GM19035 (cell line): ENCODE data around the gene SH3GL1.
"Not testable (repeated sequence)": the region's sequence is repeated elsewhere in the genome, so short reads cannot be mapped to it uniquely, and the experiment has no call there.

Experiments used
- ATAC-seq: cut with Tn5 transposase; IDR thresholded peaks from one replicate; pipeline ENCODE4 v1.9.1; 2021; ENCODE audit not compliant: unreplicated experiment

SH3GL1 gene

GRCh38 chr19:4363571-4364304 lies 36.6 kb downstream of the SH3GL1 start:
- ATAC-seq = no peak

DNA sequence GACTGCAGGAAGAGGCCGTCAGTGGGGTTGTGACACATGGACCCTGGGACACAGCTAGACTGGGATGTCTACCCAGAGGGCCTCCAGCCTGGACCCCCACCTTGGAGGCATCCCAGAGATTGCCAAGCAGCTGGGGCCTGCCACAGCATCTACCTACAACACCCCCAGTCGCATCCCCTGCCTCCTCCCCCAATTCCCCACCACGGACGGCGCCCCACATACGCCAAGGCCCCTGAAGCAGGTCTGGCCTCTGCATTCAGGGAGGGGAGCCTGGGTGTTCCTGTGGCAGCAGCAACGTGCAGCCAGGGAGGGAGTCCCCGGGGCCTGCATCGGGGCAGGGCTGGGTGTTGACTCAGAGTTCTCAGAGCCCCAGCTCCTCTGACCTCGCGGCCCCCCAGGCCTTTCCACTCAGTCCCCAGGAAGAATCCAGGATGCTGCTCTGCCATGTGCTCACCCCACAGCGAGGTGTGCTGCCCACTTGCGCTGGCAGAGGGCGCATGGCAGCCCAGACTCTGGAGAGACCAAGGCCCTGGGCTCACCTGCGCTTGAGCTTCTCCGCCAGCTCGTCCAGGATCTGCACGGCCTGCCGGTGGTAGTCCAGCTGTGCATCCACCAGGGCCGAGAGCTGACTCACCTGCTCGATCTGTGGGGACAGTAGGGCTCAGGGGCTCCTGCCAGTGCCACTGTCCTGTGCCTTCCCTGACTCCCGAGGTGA lies 37.4 kb downstream of the SH3GL1 start:
- no peak for ATAC-seq

DNA sequence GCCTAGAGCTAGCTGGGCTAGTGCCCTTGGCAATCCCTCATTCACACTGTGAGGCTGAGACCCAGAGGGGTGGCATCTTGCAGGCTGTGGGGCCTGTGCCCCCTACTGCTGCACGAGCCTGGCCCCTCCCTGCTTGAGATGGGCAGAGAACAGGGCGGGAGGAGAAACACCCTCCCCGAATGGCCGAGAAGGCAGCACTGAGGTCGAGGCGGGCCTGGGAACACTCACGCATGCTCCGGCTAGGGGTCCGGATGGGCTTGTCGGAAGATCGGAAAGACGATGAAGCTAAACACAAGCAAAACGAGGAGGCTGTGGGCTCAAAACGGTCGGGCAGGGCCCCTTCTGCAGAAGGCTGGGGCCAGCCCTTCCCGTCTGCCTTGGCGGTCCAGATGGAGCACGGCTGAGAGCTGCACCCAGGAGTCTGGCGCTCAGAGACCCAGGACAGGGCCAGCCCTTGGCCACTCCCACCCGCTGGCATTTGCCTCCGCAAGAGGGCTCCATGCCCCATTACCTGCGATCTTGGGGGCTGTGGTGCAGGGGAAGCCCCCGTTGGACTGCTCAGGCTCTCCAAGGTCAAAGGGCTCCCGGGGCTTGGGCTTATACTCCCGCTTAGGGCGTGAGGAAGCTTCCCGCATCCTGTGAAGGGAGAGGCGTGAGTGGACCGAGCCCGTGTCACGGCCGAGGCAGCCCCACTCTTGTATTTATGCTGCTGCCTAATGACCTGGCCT lies 38.1 kb downstream of the SH3GL1 start:
- ATAC-seq = no peak

DNA sequence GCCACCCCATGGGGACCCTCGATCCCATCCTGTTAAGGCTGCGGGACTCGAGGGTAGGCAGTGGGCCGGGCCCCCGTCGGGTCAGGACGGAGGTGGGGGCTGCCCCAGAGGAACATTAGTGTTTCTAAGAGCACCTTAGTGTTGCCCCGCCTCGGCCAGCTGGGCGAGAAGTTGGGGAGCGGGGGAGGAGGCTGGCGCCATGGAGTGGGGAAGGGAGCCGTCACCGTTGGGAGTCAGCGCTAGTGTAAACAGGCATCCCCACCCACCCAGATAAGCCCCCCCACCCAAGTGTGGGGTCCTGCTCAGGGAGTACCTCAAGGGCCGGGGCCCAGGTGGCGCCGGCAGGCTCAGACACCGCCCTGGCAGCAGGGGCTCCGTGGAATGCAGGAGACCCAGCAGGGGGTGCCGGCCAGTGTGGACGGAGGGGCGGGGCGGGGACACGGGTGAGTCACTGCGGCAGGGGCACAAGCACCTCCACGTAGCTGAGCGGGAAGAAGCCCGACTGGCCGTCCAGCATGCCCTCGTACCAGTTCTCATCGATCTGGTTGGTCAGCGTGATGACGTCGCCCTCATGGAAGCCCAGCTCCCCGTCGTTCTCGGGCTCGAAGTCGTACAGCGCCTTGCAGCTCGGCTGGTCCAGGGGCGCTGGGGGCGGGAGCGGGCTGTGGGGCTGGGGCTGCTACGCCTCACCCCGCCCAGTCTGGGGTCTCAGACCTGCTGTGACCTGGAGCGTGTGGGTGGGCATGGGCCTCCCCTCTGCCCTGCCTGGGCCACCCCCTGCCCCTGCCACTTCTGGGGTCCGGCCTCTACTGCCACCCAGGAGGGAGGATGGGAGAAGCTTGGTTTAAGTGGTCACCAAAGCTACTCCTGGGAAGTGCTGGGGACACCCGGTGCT lies 38.9 kb downstream of the SH3GL1 start:
- ATAC-seq = no peak

- ATAC-seq = no peak
Measured at GRCh38 chr19:4360641-4361151, 39.7 kb downstream of the SH3GL1 start.

DNA sequence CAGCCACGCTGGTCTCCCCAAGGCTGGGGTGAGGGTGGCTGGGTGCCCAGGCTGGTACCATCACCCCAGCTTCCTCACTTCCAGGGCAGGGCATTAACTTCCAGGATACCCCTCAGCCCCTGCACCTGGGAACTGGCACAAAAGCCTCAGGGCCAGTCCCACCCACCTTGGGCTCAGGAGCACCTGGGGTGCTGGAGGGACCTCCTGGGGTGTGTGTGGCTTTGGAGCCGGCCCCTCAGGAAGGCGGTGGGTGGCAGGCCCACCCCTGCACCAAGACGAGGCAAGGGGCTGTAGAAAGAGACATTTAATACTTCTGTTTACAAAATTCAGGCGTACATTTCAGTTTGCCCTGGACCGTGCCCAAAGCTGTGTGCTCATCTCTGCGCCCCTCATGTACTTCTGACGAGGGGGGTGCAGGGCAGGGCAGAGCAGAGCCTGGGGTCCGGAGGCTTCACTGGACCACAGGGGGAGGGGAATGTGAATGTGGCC lies 40.2 kb downstream of the SH3GL1 start:
- no peak for ATAC-seq

DNA sequence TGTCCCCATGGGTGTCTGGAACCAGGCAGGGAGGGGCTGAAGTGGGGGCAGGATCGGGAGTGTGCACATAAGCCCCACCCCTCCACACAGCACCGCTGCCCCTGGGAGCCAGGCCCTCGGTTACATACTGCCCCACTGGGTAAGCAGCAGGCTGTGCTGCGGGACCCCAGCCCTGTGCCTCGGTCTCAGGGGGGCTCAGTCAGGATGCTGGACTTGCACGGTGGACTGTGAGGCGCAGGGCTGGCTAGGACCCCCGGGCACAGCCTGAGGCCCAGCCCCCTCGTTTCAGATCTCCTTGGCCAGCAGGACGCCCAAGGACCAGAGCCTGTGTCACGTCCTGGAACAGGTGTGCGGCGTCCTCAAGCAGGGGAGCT lies 40.7 kb downstream of the SH3GL1 start:
- no peak for ATAC-seq

DNA sequence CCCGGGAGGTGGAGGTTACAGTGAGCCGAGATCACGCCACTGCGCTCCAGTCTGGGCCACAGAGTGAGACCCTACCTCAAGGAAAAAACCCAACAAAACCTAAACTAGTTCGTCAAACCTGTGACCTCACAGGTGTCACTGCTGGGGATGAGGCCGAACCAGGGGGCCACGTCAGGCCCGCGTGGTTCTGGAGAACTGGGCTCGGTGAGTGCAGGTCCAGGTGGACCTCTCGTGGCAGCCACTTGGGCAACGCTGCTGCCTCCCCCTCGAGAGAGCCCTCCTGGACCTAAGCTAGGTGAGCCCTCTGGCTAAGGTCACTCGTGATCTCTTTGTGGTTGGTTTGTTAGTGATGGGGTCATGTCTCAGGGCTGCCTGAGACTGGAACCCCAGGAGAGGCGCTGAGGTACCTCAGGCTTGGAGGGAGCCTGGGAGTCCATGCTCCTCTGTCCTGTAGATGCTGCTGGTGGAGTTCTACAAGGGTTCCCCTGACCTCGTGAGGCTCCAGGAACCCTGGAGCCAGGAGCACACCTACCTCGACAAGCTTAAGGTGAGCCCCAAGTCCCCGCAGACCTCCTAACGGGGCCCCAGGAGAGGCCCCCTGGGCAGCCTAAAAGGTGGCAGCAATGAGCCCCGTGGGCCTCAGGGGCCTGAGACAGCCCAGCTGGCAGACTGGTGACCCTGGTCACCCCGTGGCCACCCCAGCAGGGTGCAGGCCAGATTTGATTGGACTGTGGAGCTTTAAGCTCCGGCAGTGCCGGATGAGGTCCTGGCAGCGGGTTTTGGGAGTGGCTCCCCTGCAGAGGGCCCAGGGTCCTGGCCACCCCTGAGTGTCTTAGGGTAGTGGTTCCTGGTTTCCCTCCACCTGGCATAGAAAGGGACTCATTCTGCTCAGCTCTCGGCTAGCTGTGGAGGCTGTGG lies 41.4 kb downstream of the SH3GL1 start:
- ATAC-seq = no peak

DNA sequence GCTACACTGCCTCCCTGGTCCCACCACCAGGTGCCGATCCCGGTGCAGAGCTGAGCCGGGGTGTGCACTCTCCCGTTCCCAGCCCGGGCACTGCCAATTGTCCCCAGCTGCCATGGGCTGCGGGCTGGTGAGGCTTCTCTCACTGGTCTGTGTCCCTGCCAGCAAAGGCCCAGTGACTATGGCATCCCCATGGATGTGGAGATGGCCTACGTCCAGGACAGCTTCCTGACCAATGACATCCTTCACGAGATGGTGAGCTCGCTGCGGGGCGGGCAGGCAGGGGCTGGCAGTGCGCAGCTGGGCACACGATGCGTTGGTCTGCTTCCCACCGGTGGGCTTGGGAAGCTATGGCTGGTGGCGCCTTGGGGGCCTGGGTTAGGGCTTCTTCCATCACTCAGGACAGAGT lies 42.4 kb downstream of the SH3GL1 start:
- ATAC-seq = no peak

DNA sequence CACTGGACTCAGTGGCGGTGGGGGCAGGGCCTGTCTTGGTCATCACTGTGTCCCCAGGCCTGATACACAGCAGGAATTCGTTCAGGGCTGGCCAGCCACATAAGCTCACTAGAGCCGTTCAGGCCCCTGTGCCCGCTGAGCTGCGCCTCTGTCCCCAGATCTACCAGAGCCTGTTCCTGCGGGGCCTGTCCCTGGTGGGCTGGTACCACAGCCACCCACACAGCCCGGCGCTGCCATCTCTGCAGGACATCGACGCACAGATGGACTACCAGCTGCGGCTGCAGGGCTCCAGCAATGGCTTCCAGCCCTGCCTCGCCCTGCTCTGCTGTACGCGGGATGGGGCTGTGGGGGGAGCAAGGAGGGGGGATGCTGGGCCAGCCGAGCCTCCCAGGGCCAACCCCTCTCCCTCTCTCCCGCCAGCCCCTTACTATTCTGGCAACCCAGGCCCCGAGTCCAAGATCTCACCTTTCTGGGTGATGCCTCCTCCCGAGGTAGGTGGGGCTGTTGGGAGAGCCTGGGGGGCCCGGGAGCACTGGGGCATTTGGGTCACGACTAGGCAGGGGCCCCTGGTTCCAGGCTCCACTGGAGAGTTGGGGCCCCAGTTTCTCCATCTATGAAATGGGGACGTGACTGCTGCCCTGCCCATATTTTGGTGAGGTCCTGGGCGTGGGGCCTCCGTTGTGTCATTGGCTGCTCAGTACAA lies 43.1 kb downstream of the SH3GL1 start:
- ATAC-seq = no peak

DNA sequence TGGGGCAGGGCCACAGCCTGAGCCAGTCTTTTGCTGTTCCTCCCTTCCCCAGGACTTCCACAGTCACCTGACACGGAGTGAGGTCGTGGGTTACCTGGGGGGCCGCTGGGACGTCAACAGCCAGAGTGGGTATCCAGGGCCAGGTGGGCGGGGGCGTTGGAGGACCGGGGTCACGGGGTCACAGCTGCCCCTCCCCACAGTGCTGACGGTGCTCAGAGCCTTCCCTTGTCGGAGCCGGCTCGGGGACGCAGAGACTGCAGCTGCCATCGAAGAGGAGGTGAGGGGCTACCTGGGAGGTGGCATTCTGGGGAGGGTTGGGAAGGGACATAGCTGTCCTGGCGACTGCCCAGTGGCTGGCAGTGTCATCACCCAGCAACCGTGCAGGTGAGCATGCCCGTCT lies 45.5 kb downstream of the SH3GL1 start:
- no peak for ATAC-seq

DNA sequence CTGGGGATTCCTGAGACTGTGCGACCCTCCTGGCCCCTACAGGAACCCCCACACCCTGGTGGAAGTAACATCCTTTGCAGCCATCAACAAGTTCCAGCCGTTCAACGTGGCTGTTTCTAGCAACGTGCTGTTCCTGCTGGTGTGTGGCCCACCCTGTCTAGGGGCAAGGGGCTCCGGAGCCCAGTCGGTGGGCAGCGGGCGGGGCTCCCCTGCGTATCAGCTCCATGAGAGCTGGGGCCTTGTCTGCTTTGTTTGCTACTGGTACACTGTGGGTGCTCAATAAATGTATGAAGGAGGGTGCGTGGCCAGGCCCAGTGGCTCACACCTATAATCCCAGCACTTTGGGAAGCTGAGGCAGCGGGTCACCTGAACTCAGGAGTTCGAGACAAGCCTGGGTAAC lies 46.1 kb downstream of the SH3GL1 start:
- ATAC-seq = no peak

DNA sequence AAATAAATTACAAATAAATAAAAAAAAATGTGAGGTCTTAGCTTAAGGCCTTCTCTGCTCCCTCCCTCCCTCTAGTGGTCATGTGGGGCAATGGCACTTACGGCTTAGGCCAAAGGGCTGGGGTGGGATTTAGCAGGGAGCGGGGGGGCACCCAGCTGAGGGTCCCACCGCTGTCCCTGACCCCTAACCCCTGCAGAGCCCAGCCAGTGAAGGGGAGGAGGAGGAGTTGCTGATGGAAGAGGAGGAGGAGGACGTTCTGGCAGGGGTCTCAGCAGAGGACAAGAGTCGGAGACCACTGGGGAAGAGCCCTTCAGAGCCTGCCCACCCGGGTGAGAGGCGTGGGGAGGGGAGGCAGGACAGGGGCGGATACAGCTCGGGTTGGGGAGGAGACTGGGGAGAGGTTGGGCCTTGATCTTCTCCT lies 47.6 kb downstream of the SH3GL1 start:
- ATAC-seq = no peak

GRCh38 chr19:4350726-4351125 lies 49.6 kb downstream of the SH3GL1 start:
- ATAC-seq = no peak

DNA sequence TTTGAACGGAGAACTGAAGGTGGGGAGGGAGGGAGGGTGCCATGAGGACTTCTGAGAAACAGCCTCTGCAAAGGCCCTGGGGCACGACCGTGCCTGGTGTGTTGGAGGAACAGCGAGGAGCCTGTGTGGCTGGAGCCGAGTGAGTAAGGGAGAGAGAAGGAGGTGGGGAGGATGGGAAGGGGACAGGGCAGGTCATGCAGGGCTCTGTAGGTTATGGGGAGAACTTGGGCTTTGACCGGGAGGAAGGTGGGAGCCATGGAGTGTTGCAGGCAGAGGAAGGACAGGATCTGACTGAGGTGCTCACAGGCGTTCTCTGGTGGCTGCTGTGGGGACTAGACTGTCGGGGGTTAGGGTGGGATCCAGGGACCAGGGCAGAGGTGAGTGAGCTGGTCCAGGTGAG lies 50.2 kb downstream of the SH3GL1 start:
- ATAC-seq = no peak

DNA sequence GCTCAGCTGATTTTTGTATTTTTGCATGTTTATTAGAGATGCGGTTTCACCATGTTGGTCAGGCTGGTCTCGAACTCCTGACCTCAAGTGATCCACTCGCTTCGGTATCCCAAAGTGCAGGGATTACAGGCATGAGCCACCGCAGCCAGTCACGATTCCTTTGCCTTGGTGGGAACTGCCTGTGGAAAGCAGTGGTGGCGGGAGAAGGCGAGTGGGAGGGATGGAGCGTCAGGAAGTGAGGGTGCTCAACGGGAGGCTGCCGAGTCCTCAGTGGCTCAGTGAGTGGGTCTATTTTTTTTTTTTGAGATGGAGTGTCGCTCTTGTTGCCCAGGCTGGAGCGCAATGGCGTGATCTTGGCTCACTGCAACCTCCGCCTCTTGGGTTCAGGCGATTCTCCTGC lies 51.1 kb downstream of the SH3GL1 start:
- not testable (repeated sequence) for ATAC-seq

DNA sequence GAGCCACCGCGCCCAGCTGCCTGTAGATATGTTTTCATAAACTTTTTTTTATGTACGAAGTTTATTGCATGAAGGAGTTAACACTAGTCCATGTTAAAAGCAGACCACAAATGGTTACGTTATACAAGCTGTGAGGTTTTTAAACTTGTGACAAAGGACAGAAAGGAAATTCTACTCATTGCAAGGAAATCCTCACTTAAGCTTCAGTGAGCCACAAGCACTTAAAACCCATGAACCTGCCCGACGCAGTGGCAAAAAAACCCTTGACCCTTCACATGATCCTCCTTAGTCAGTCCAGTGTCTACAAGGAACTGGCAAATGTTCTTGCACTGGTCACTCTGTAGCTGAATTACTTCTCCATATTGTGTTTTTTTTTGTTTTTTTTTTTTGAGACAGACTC lies 52.8 kb downstream of the SH3GL1 start:
- no peak for ATAC-seq

GRCh38 chr19:4346020-4346383 lies 54.3 kb downstream of the SH3GL1 start:
- ATAC-seq = no peak
